GM12873 (cell line): ENCODE measurements around the gene MAGI1.

Source experiments
- TF ChIP-seq, protein P1 (sequence below): IDR thresholded peaks from 2 replicates; pipeline ENCODE4 v1.5.1; 2012; ENCODE audit warnings: low read depth, mild to moderate bottlenecking, moderate library complexity, low read length, control low read depth; ENCODE audit not compliant: insufficient read depth; ENCODE audit errors: missing control alignments

Gene MAGI1

DNA sequence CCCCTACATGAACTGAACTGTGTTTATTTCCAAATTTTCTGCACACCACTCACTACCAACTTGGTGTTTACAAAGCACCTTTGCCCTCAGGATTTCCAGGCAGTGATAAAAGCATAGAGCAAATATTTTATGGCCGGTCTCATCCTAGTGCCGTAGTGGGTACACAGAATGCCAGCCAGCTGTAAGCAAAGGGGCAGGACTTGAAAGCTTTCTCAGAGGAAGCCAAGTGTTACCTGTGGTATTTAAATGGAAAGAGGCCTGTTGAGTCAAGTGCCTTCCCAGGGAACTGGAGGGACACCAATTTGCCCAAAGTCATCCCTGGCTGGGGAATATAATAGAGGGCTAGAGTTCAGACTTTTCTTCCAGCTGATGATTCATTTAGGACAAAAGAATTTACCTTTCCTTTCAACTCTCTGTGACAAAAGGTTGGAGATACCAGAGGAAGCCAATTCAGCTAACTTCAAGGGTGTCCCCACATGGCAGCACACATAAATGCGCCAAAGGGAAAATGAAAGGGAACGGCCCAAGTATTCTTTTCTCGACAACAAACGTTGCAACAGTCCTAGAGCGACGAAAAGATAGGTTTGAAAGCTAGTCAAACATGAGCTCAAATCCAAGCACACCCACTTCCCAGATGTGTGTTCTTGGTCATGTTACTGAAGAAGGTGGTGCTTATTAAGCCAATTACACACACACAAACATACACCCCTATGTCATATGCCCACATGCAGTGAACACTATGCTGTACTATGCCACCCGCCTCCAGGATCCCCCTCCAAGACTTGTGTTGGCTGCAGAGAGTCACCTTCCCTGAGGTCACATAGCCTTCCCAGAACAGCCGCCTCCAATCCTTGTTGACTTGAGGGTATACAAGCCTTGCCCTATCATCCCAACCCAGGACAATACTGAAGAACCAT is 27.7 kb downstream of the MAGI1 start:
- TF ChIP-seq, protein P1, sequence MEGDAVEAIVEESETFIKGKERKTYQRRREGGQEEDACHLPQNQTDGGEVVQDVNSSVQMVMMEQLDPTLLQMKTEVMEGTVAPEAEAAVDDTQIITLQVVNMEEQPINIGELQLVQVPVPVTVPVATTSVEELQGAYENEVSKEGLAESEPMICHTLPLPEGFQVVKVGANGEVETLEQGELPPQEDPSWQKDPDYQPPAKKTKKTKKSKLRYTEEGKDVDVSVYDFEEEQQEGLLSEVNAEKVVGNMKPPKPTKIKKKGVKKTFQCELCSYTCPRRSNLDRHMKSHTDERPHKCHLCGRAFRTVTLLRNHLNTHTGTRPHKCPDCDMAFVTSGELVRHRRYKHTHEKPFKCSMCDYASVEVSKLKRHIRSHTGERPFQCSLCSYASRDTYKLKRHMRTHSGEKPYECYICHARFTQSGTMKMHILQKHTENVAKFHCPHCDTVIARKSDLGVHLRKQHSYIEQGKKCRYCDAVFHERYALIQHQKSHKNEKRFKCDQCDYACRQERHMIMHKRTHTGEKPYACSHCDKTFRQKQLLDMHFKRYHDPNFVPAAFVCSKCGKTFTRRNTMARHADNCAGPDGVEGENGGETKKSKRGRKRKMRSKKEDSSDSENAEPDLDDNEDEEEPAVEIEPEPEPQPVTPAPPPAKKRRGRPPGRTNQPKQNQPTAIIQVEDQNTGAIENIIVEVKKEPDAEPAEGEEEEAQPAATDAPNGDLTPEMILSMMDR, result no peak

DNA sequence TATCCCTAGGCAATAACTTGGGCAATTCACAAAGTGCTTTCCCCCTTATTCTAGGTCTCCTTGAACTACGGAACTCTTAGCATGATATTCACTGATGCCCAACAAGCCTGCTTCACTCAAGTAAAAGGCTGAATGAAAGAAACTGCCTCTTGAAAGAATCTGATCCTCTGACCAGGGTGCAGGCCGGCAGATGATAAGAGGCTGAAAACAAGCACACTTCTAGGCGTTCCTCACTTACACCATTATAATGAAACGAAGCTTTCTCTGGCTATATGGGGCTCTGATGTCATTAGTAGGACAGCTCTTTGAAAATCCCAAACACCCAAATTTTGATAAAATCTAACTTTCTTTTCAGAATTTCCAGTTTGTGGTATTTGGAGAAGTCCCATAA is 28.4 kb downstream of the MAGI1 start:
- TF ChIP-seq, protein P1, result no peak

DNA sequence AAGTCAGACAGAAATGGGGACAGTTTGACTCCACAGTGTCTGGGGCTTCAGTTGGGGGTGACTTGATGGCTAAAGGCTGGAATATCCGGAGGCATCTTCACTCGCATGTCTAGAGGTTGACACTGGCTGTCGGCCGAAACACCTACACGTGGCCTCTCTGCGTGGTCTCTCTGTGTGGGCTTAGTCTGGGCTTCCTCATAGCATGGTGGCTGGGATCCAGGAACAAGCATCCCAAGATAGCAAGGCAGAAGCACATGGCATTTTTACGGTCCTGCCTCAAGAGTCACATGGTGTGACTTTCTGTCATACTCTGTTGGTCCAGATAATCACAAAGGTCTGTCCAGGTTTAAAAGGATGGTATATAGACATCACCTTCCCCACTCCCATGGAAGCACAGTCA is 34.5 kb downstream of the MAGI1 start:
- TF ChIP-seq, protein P1, result no peak

DNA sequence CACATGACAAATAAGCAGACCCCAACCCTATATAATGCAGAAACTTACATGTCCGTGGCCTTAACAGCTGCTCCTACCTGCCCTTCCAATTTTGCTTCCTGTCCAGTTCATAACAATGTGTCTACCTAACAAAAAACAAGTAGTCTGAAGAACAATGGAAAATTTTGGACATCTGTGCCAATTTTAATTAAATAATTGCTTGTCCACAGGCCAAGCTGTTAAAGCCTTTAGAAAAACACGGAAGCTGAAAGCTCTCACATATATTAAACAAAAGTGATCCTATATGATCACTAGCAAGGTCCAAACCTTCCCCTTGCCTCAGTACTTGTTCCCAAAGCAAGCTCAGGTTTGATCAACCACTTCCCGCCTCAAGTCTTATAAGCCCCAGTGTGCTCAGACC is 37.1 kb downstream of the MAGI1 start:
- TF ChIP-seq, protein P1, result no peak

DNA sequence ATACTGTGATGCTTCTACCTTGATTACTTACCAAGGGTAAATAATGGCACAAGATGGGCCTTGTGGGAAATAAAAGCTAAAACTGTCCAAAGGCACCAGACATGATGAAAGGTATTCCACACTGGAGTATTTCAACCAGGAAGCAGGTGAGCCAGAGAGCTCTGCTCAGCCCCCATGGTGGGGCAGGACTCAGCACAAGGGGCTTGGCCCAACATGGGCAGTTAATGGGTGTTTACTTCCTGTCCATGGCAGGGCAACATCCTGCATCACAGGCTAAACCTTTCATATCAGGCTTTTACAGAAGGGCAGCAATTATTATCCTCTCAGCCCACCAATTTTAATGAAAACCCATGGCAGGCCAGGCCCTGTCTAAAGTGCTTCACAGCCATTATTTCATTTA is 38.2 kb downstream of the MAGI1 start:
- TF ChIP-seq, protein P1, result no peak

DNA sequence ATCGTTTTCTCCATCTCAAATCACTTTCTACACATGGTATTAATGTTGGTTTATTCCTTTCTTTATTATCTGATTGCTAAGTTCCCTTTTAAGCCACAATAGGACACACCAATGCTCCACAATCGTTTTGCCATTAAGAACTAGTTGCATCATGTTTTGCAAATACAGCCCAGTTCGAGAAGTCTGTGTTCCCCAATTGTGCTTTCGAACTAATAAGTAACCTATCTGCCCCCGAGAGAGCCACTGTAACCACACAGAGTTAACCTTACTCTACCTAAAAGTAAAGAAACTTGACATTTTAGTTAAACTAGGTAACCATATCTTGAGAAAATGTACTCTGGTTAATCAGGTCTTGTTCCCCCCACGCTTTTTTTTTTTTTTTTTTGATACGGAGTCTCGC is 39.1 kb downstream of the MAGI1 start:
- TF ChIP-seq, protein P1, result no peak

DNA sequence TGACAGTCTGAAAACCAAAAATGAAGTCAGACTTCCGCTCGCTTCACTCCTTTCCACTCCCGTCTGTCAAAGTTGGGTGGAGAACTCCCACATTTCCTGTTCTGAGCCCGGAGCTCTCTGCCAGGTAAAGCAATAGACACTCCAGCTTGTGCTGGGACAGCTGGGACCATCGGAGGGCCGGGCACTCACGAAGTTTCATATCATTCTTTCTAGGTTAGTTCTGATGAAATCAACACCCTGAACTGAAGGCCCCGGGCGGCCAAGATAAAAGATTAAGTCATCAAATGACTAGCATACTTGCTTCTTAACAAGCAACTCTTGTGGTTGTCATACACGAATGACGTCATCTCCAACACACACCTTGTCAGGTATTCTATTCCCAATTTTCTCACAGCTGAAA is 42.1 kb downstream of the MAGI1 start:
- TF ChIP-seq, protein P1, result no peak
